B cell (primary cell): ENCODE data around the gene DRD3.

Experiments
- EZH2 ChIP-seq: IDR thresholded peaks from 2 replicates; pipeline ENCODE4 v1.6.1; 2012; ENCODE audit warnings: borderline replicate concordance, low read depth, mild to moderate bottlenecking, moderate library complexity, low read length; ENCODE audit not compliant: insufficient read depth, poor library complexity, severe bottlenecking
- TF ChIP-seq, protein P1 (sequence below): fragments of 200-600 bp; IDR thresholded peaks from one replicate; pipeline ENCODE4 v1.8.0; 2022; ENCODE audit warnings: antibody characterized with exemption, mild to moderate bottlenecking

GRCh38 chr3:114192136-114192535 is 13.3 kb upstream of the DRD3 start:
- TF ChIP-seq, protein P1, sequence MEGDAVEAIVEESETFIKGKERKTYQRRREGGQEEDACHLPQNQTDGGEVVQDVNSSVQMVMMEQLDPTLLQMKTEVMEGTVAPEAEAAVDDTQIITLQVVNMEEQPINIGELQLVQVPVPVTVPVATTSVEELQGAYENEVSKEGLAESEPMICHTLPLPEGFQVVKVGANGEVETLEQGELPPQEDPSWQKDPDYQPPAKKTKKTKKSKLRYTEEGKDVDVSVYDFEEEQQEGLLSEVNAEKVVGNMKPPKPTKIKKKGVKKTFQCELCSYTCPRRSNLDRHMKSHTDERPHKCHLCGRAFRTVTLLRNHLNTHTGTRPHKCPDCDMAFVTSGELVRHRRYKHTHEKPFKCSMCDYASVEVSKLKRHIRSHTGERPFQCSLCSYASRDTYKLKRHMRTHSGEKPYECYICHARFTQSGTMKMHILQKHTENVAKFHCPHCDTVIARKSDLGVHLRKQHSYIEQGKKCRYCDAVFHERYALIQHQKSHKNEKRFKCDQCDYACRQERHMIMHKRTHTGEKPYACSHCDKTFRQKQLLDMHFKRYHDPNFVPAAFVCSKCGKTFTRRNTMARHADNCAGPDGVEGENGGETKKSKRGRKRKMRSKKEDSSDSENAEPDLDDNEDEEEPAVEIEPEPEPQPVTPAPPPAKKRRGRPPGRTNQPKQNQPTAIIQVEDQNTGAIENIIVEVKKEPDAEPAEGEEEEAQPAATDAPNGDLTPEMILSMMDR, result no peak
- TF ChIP-seq EZH2, result no peak
